H9 (cell line): ENCODE data around the gene IDH3B. TPM values are rescaled to one million over a fixed set of nuclear protein-coding genes. Genes with fewer than 3 reads are reported as not detected.

Experiments used
- DNase-seq: peaks from one replicate; pipeline ENCODE4 v3.0.0-alpha.2; 2017
- H2AFZ ChIP-seq: one replicate; pipeline ENCODE4 v1.6.1; 2013; ENCODE audit warnings: mild to moderate bottlenecking, low read length, control low read depth, moderate library complexity
- H2AK5ac ChIP-seq: 2 replicates; pipeline ENCODE4 v1.6.1; 2013; ENCODE audit warnings: low read length, control low read depth, mixed read lengths; ENCODE audit not compliant: insufficient read length
- H2BK120ac ChIP-seq: one replicate; pipeline ENCODE4 v1.6.1; 2013; ENCODE audit warnings: low read depth, mild to moderate bottlenecking, low read length, control low read depth, inconsistent platforms; ENCODE audit not compliant: poor library complexity, severe bottlenecking
- H2BK12ac ChIP-seq: 2 replicates; pipeline ENCODE4 v1.6.1; 2013; ENCODE audit warnings: low read length, control low read depth, mixed read lengths, low read depth; ENCODE audit not compliant: insufficient read length
- H2BK15ac ChIP-seq: 2 replicates; pipeline ENCODE4 v1.6.1; 2013; ENCODE audit warnings: low read depth, low read length, control low read depth
- H2BK20ac ChIP-seq: one replicate; pipeline ENCODE4 v1.6.1; 2013; ENCODE audit warnings: low read depth, mild to moderate bottlenecking, low read length, control low read depth, inconsistent platforms; ENCODE audit not compliant: poor library complexity, severe bottlenecking
- H2BK5ac ChIP-seq: 2 replicates; pipeline ENCODE4 v1.6.1; 2013; ENCODE audit warnings: low read length, control low read depth, mixed read lengths; ENCODE audit not compliant: insufficient read length
- H3K14ac ChIP-seq: 2 replicates; pipeline ENCODE4 v1.6.1; 2013; ENCODE audit warnings: low read length, control low read depth; ENCODE audit not compliant: insufficient read depth
- H3K18ac ChIP-seq: 2 replicates; pipeline ENCODE4 v1.6.1; 2013; ENCODE audit warnings: low read depth, mild to moderate bottlenecking, mixed read lengths, low read length, control low read depth; ENCODE audit not compliant: insufficient read length
- H3K23ac ChIP-seq: 2 replicates; pipeline ENCODE4 v1.6.1; 2013; ENCODE audit warnings: low read length, control low read depth, mixed read lengths, low read depth; ENCODE audit not compliant: insufficient read length
- H3K23me2 ChIP-seq: 2 replicates; pipeline ENCODE4 v1.6.1; 2013; ENCODE audit warnings: low read depth, mild to moderate bottlenecking, mixed read lengths, low read length, control low read depth; ENCODE audit not compliant: insufficient read length, poor library complexity, severe bottlenecking
- H3K27ac ChIP-seq: 2 replicates; pipeline ENCODE4 v1.5.1; 2013; ENCODE audit warnings: low read length, control low read depth, mixed read lengths, low read depth; ENCODE audit not compliant: insufficient read length
- H3K27me3 ChIP-seq: 2 replicates; pipeline ENCODE4 v1.6.1; 2013; ENCODE audit warnings: low read length, control low read depth, inconsistent platforms; ENCODE audit not compliant: insufficient read depth
- H3K4ac ChIP-seq: 2 replicates; pipeline ENCODE4 v1.6.1; 2013; ENCODE audit warnings: low read depth, mild to moderate bottlenecking, control low read depth, inconsistent platforms, low read length, moderate library complexity
- H3K4me1 ChIP-seq: 2 replicates; pipeline ENCODE4 v1.6.1; 2013; ENCODE audit warnings: low read length, control low read depth, inconsistent platforms; ENCODE audit not compliant: insufficient read depth
- H3K4me2 ChIP-seq: 2 replicates; pipeline ENCODE4 v1.6.1; 2013; ENCODE audit warnings: low read length, control low read depth, mixed read lengths; ENCODE audit not compliant: insufficient read length, insufficient read depth
- H3K56ac ChIP-seq: 2 replicates; pipeline ENCODE4 v1.6.1; 2013; ENCODE audit warnings: low read depth, mild to moderate bottlenecking, mixed read lengths, low read length, control low read depth; ENCODE audit not compliant: insufficient read length
- H3K79me1 ChIP-seq: 2 replicates; pipeline ENCODE4 v1.6.1; 2013; ENCODE audit warnings: low read depth, mild to moderate bottlenecking, moderate library complexity, low read length, control low read depth, inconsistent platforms; ENCODE audit not compliant: insufficient read depth, poor library complexity, severe bottlenecking
- H3K79me2 ChIP-seq: 2 replicates; pipeline ENCODE4 v1.6.1; 2013; ENCODE audit warnings: low read length, control low read depth, inconsistent platforms; ENCODE audit not compliant: insufficient read depth
- H3K9ac ChIP-seq: 2 replicates; pipeline ENCODE4 v1.6.1; 2013; ENCODE audit warnings: low read length, control low read depth, mixed read lengths; ENCODE audit not compliant: insufficient read length; ENCODE audit errors: extremely low read depth
- H3K9me3 ChIP-seq: one replicate; pipeline ENCODE4 v1.6.1; 2013; ENCODE audit warnings: low read depth, low read length, inconsistent platforms; ENCODE audit not compliant: control insufficient read depth
- H3T11ph ChIP-seq: one replicate; pipeline ENCODE4 v1.6.1; 2013; ENCODE audit warnings: mild to moderate bottlenecking, low read length, control low read depth, inconsistent platforms
- H4K20me1 ChIP-seq: one replicate; pipeline ENCODE4 v1.6.1; 2013; ENCODE audit not compliant: control insufficient read depth, insufficient read length, insufficient read depth
- H4K5ac ChIP-seq: 2 replicates; pipeline ENCODE4 v1.6.1; 2013; ENCODE audit warnings: low read depth, mild to moderate bottlenecking, mixed read lengths, low read length, control low read depth; ENCODE audit not compliant: insufficient read length
- H4K8ac ChIP-seq: replicated peaks from 2 replicates; pipeline ENCODE4 v1.6.1; 2013; ENCODE audit warnings: low read length, control low read depth, mixed read lengths, low read depth; ENCODE audit not compliant: insufficient read length
- H4K91ac ChIP-seq: 2 replicates; pipeline ENCODE4 v1.6.1; 2013; ENCODE audit warnings: low read depth, mild to moderate bottlenecking, moderate library complexity, mixed read lengths, low read length, control low read depth; ENCODE audit not compliant: insufficient read length
- H3K27ac Mint-ChIP-seq, 3 experiments: 2 replicates in 2 of 3; 3 replicates in 1 of 3; pipeline ENCODE4 v1.8.0; 2020 to 2021; ENCODE audit warnings: mixed read lengths in 3 of 3, mild to moderate bottlenecking in 1 of 3, moderate library complexity in 1 of 3
- H3K27me3 Mint-ChIP-seq: 2 replicates; pipeline ENCODE4 v1.8.0; 2021; ENCODE audit warnings: low read depth, mild to moderate bottlenecking, moderate library complexity, mixed read lengths
- H3K36me3 Mint-ChIP-seq, 3 experiments: 2 replicates in 2 of 3; 3 replicates in 1 of 3; pipeline ENCODE4 v1.8.0; 2020 to 2021; ENCODE audit warnings: low read depth in 3 of 3, mixed read lengths in 3 of 3; ENCODE audit not compliant: insufficient read depth in 1 of 3
- H3K4me1 Mint-ChIP-seq, 2 experiments: 2 replicates each; pipeline ENCODE4 v1.8.0; 2020; ENCODE audit warnings: mixed read lengths in 2 of 2
- H3K4me3 Mint-ChIP-seq, 2 experiments: 2 replicates in 1 of 2; 3 replicates in 1 of 2; pipeline ENCODE4 v1.8.0; 2020 to 2021; ENCODE audit warnings: mild to moderate bottlenecking in 2 of 2, mixed read lengths in 2 of 2, moderate library complexity in 1 of 2
- H3K9me3 Mint-ChIP-seq, 2 experiments: 2 replicates in 1 of 2; 3 replicates in 1 of 2; pipeline ENCODE4 v1.8.0; 2020; ENCODE audit warnings: mild to moderate bottlenecking in 2 of 2, mixed read lengths in 2 of 2, moderate library complexity in 1 of 2
- CTCF ChIP-seq: fragments of 200-600 bp; sonication (generic); conservative IDR thresholded peaks from 3 replicates; pipeline ENCODE4 v1.8.0; 2021; ENCODE audit warnings: antibody characterized with exemption, mild to moderate bottlenecking
- WGBS: extraction: QIAGEN DNeasy Blood & Tissue Kit; methylation state at CpG from one replicate; pipeline ENCODE4 v1.1.7; 2013; ENCODE audit warnings: missing lambda C conversion rate, low lambda C conversion rate, mixed read lengths; ENCODE audit not compliant: insufficient read length; ENCODE audit errors: extremely low coverage; 5-methylcytosine and 5-hydroxymethylcytosine counted together
- total RNA-seq: library from RNA; stranded (reverse); gene quantifications from 2 replicates; pipeline ENCODE4 v1.2.1, GENCODE V29; 2021

The IDH3B gene
- total RNA-seq, 1 experiment from 2014 or later = 114 TPM

GRCh38 chr20:2698912-2699311, 34.9 kb upstream of the IDH3B start:
- Histone ChIP-seq H2BK15ac (no peak overlapping the region), H2BK120ac (no peak overlapping the region), H3K79me1 (no peaks in the 10 kb centered on the region), H3K27me3 (peaks cover 28% of the 10 kb centered on the region), H3K4me1 (no peaks in the 10 kb centered on the region; the same call in 1 of the 2 replicates), H2BK5ac (no peak overlapping the region), H4K8ac (no peak overlapping the region), H2AK5ac (no peak overlapping the region), H4K20me1 (no peaks in the 10 kb centered on the region), H3K79me2 (no peaks in the 10 kb centered on the region), H3K9ac (no peak overlapping the region), H3K4ac (no peak overlapping the region), H3K27ac (no peak overlapping the region), H4K5ac (no peak overlapping the region), H4K91ac (no peak overlapping the region), H3K23ac (no peak overlapping the region), H3K4me2 (no peak overlapping the region), H3K23me2 (no peaks in the 10 kb centered on the region), H3K14ac (no peak overlapping the region; the same call in 1 of the 2 replicates), H3K18ac (no peak overlapping the region), H3T11ph (no peak overlapping the region), H2AFZ (no peak overlapping the region), H3K56ac (no peak overlapping the region), H2BK12ac (no peak overlapping the region), H2BK20ac (no peak overlapping the region), H3K9me3 (no peaks in the 10 kb centered on the region)
- no peaks in the 10 kb centered on the region; a peak in 1 of 5 replicates for H3K9me3 Mint-ChIP-seq
- TF ChIP-seq CTCF = no peak
- H3K4me1 Mint-ChIP-seq = peaks cover 30 to 51% of the 10 kb centered on the region in 2 experiments
- DNase-seq = no peak
- H3K27me3 Mint-ChIP-seq = peaks cover 94% of the 10 kb centered on the region
- no CpG with 5 or more reads among the region's 4 CpGs for WGBS
- no peaks in the 10 kb centered on the region; a peak in 1 of 7 replicates for H3K36me3 Mint-ChIP-seq
- H3K4me3 Mint-ChIP-seq = no peak overlapping the region; a peak in 1 of 5 replicates
- H3K27ac Mint-ChIP-seq = no peak overlapping the region
